Lung (tissue), 12 donors: ENCODE data around the gene SYK. TPM values are rescaled to one million over a fixed set of nuclear protein-coding genes. Genes with fewer than 3 reads are reported as not detected.

ENCODE experiments used
- ATAC-seq: fragments of 200-7000 bp; cut with Tn5 transposase; one replicate; pipeline ENCODE4 v1.9.1; 2020; ENCODE audit warnings: moderate number of reproducible peaks; ENCODE audit not compliant: insufficient read depth, low FRiP score
- DNase-seq, 3 donors: peaks; one replicate each; pipeline ENCODE4 v3.0.0-alpha.2; 2013 to 2017
- H3K27ac ChIP-seq, 2 donors: one replicate each; pipeline ENCODE4 v1.5.1; 2013; ENCODE audit warnings: mild to moderate bottlenecking in 2 of 2, moderate library complexity in 2 of 2, control low read depth in 1 of 2, inconsistent platforms in 1 of 2, low read depth in 1 of 2, low read length in 1 of 2
- H3K27me3 ChIP-seq, 3 donors: one replicate each; pipeline ENCODE4 v1.5.1; 2013; ENCODE audit warnings: low read length in 2 of 3; ENCODE audit not compliant: control insufficient read depth in 3 of 3, insufficient read depth in 3 of 3
- H3K36me3 ChIP-seq, 4 donors: one replicate each; pipeline ENCODE4 v1.5.1; 2013; ENCODE audit warnings: low read length in 4 of 4, mild to moderate bottlenecking in 1 of 4, moderate library complexity in 1 of 4; ENCODE audit not compliant: control insufficient read depth in 4 of 4, insufficient read depth in 4 of 4
- H3K4me1 ChIP-seq, 5 donors: one replicate each; pipeline ENCODE4 v1.5.1; 2013; ENCODE audit warnings: low read length in 5 of 5, mild to moderate bottlenecking in 2 of 5, moderate library complexity in 1 of 5; ENCODE audit not compliant: control insufficient read depth in 5 of 5, insufficient read depth in 5 of 5
- H3K4me3 ChIP-seq: one replicate; pipeline ENCODE4 v1.5.1; 2013; ENCODE audit warnings: mild to moderate bottlenecking, control low read depth, moderate library complexity
- H3K9ac ChIP-seq, 2 donors: one replicate each; pipeline ENCODE4 v1.5.1; 2013; ENCODE audit warnings: low read length in 2 of 2, control low read depth in 1 of 2; ENCODE audit not compliant: insufficient read depth in 1 of 2
- H3K9me3 ChIP-seq, 4 donors: one replicate each; pipeline ENCODE4 v1.5.1; 2013; ENCODE audit warnings: low read length in 3 of 4, mild to moderate bottlenecking in 1 of 4, moderate library complexity in 1 of 4; ENCODE audit not compliant: control insufficient read depth in 4 of 4, insufficient read depth in 3 of 4
- WGBS, 2 donors: extraction: QIAGEN DNeasy Blood & Tissue Kit; methylation state at CpG; one replicate each; pipeline ENCODE4 v1.1.7; 2013; 5-methylcytosine and 5-hydroxymethylcytosine counted together
- polyA plus RNA-seq, 2 donors: library from polyadenylated mRNA; stranded (reverse); fragments of 200-250 nt; gene quantifications; one replicate each; pipeline ENCODE4 v1.2.1, GENCODE V29; 2013
- total RNA-seq, 2 donors: library from RNA; depleted of rRNA in 1 of 2; stranded (reverse); fragments of >200 nt in 1 of 2; gene quantifications; one replicate each; pipeline ENCODE4 v1.2.1, GENCODE V29; 2014 to 2021
- TF ChIP-seq, protein P1 (sequence below): IDR thresholded peaks from 2 replicates; pipeline ENCODE4 v1.5.1; 2012; ENCODE audit warnings: mild to moderate bottlenecking; ENCODE audit errors: control extremely low read depth, extremely low read depth
- donor health status: control.
- donor health status: control.
- donor health status: Bipolar disorder and iron deficiency.
- donor health status: healthy.
- donor health status: DM: yes; HTN: yes; CAD: no.

Gene SYK
- total and polyA plus RNA-seq, 4 donors, result 13.7 to 71.6 (median 35.0) TPM

DNA sequence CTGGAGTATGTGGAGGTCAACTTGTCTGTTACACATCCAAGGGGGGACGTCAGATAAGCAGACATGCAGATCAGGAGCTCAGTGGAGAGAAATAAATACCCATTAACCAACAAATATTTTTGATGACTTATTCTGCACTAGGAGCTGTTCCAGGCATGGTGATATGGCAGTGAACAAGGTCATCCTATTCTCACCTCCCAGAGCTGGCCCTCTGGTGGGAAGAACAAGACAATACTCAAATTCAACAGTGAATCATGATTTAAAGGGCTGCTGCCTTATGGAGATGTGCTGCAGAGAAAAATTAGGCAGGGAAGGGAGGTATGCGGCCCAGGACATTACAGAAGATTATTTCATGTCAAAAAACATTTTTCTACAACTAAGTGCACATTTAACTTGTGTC, 36.5 kb downstream of the SYK start:
- DNase-seq (no peak), ATAC-seq (no peak)
- TF ChIP-seq, protein P1, sequence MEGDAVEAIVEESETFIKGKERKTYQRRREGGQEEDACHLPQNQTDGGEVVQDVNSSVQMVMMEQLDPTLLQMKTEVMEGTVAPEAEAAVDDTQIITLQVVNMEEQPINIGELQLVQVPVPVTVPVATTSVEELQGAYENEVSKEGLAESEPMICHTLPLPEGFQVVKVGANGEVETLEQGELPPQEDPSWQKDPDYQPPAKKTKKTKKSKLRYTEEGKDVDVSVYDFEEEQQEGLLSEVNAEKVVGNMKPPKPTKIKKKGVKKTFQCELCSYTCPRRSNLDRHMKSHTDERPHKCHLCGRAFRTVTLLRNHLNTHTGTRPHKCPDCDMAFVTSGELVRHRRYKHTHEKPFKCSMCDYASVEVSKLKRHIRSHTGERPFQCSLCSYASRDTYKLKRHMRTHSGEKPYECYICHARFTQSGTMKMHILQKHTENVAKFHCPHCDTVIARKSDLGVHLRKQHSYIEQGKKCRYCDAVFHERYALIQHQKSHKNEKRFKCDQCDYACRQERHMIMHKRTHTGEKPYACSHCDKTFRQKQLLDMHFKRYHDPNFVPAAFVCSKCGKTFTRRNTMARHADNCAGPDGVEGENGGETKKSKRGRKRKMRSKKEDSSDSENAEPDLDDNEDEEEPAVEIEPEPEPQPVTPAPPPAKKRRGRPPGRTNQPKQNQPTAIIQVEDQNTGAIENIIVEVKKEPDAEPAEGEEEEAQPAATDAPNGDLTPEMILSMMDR, result no peak

DNA sequence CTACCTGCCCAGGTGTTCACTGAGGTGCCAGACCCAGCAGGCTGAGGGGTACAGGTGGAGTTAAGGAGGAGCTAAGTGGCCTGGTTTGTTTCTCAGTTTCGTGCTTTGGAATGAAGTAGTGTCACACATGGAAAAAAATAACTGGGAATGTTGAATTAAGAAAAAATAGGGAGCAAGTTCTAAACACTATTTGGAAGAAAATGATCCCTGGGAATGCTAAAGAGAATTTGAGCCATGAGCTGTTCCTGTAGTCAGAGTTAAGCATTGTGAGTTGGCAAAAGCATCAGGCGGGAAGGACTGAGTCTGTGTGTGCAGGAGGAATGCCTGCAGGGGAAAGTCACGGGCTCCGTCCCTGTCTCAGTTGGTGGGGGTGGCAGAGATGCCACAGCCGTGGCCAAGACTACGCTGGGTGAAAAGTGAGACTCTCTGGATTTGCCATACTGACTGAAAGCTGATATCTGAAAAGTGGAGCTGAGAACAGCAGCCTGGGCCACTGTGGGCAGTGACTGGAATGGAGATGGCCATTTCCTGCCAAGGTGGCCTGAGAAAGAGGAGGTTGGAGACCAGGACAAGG, 37.0 kb downstream of the SYK start:
- ATAC-seq, result no peak
- 84 to 85% methylated on average over 6 of the region's 6 CpGs for WGBS, 2 donors

More for the DNA sequence above, 36.5 kb downstream of the SYK start:
- H3K36me3 ChIP-seq, result no peaks in the 10 kb centered on the region
- H3K27ac ChIP-seq, result no peak overlapping the region
- no peak overlapping the region for H3K9ac ChIP-seq
- no peak overlapping the region for H3K4me3 ChIP-seq
- H3K27me3 ChIP-seq, result no peaks in the 10 kb centered on the region
- peaks cover 0 to 14% (median 2%) of the 10 kb centered on the region in 5 donors for H3K4me1 ChIP-seq
- 76 to 84% methylated on average over 2 of the region's 2 CpGs for WGBS, 2 donors
- peaks cover 0 to 12% (median 4%) of the 10 kb centered on the region in 4 donors for H3K9me3 ChIP-seq

DNA sequence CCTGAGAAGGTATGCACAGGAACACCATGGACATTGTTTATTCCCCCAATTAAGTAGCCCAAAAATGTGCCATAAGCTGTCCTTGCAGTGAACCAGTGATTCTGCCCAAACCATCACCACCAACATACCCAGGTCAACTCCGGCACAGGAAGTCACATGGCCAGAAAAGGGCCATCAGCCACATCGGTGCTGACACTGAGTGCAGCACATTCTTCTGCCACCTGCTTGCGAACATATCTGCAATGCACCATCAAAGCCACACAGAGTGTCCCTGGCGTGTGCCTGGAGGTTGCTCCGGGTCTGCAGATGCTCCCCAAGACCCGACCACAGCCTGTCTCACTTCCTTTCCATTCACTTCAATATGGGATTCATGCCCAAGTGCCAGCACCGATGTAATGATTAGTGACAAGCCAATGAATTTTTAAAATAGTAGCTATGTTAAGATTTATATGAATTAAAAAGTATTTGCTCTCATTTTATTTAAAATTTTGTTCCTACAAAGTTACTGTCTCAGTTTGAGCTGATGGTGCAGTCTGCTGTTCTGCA, 37.6 kb downstream of the SYK start:
- Histone ChIP-seq H3K36me3 (peaks cover 0 to 4% (median 0%) of the 10 kb centered on the region in 4 donors), H3K9ac (no peak overlapping the region), H3K9me3 (peaks cover 0 to 9% (median 4%) of the 10 kb centered on the region in 4 donors), H3K4me3 (no peak overlapping the region), H3K27ac (no peak overlapping the region), H3K27me3 (no peaks in the 10 kb centered on the region), H3K4me1 (peaks cover 0 to 14% (median 2%) of the 10 kb centered on the region in 5 donors)
- DNase-seq, result no peak
- no peak for ATAC-seq
- TF ChIP-seq, protein P1, result no peak
- 37 to 62% methylated on average over 7 of the region's 7 CpGs for WGBS, 2 donors

More for the DNA sequence above, 37.0 kb downstream of the SYK start:
- TF ChIP-seq, protein P1, result no peak
- H3K4me1 ChIP-seq, result peaks cover 0 to 14% (median 2%) of the 10 kb centered on the region in 5 donors
- no peaks in the 10 kb centered on the region for H3K27me3 ChIP-seq
- H3K4me3 ChIP-seq, result no peak overlapping the region
- H3K9me3 ChIP-seq, result peaks cover 0 to 12% (median 4%) of the 10 kb centered on the region in 4 donors
- no peak overlapping the region for H3K9ac ChIP-seq
- no peaks in the 10 kb centered on the region for H3K36me3 ChIP-seq
- DNase-seq, result no peak
- H3K27ac ChIP-seq, result no peak overlapping the region

GRCh38 chr9:90840696-90841095, 39.1 kb downstream of the SYK start:
- Histone ChIP-seq H3K9ac (no peak overlapping the region), H3K4me3 (no peak overlapping the region), H3K9me3 (peaks cover 0 to 9% (median 4%) of the 10 kb centered on the region in 4 donors), H3K36me3 (peaks cover 0 to 6% (median 0%) of the 10 kb centered on the region in 4 donors), H3K27ac (no peak overlapping the region), H3K4me1 (peaks cover 0 to 9% (median under 1%) of the 10 kb centered on the region in 5 donors), H3K27me3 (no peaks in the 10 kb centered on the region)
- no peak for DNase-seq
- TF ChIP-seq, protein P1, result no peak
- WGBS, 2 donors, result 84 to 85% methylated on average over 5 of the region's 5 CpGs
- ATAC-seq, result no peak
